HG02852 (cell line): ENCODE data around the gene PPP2R2B.
"Not testable (repeated sequence)": the region's sequence is repeated elsewhere in the genome, so short reads cannot be mapped to it uniquely, and the experiment has no call there.

ENCODE experiments used
- ATAC-seq: cut with Tn5 transposase; IDR thresholded peaks from one replicate; pipeline ENCODE4 v1.9.1; 2021; ENCODE audit warnings: mild to moderate bottlenecking, moderate library complexity; ENCODE audit not compliant: unreplicated experiment

The PPP2R2B gene

GRCh38 chr5:146622391-146622790 lies 256.2 kb downstream of the PPP2R2B start:
- no peak for ATAC-seq

- ATAC-seq: no peak
These were observed 257.9 kb downstream of the PPP2R2B start for GRCh38 chr5:146620669-146621051.

GRCh38 chr5:146620031-146620668 lies 258.4 kb downstream of the PPP2R2B start:
- ATAC-seq: no peak

GRCh38 chr5:146618434-146618833 lies 260.1 kb downstream of the PPP2R2B start:
- ATAC-seq: no peak

GRCh38 chr5:146609731-146610130 lies 268.8 kb downstream of the PPP2R2B start:
- not testable (repeated sequence) for ATAC-seq

- no peak for ATAC-seq
These were observed 270.8 kb downstream of the PPP2R2B start for GRCh38 chr5:146607659-146608332.

GRCh38 chr5:146606893-146607292 lies 271.7 kb downstream of the PPP2R2B start:
- ATAC-seq: no peak

GRCh38 chr5:146600376-146600775 lies 278.2 kb downstream of the PPP2R2B start:
- ATAC-seq: no peak

GRCh38 chr5:146599261-146599660 lies 279.3 kb downstream of the PPP2R2B start:
- no peak for ATAC-seq

GRCh38 chr5:146595088-146595487 lies 283.5 kb downstream of the PPP2R2B start:
- no peak for ATAC-seq

- no peak for ATAC-seq
These were observed 286.2 kb downstream of the PPP2R2B start for GRCh38 chr5:146592352-146592751.

- no peak for ATAC-seq
These were observed 289.6 kb downstream of the PPP2R2B start for GRCh38 chr5:146589028-146589345.

- no peak for ATAC-seq
These were observed 290.1 kb downstream of the PPP2R2B start for GRCh38 chr5:146588331-146589027.

GRCh38 chr5:146586752-146587151 lies 291.8 kb downstream of the PPP2R2B start:
- ATAC-seq: no peak

GRCh38 chr5:146584750-146585149 lies 293.8 kb downstream of the PPP2R2B start:
- no peak for ATAC-seq

- ATAC-seq: no peak
These were observed 296.4 kb downstream of the PPP2R2B start for GRCh38 chr5:146582051-146582596.

- no peak for ATAC-seq
These were observed 298.3 kb downstream of the PPP2R2B start for GRCh38 chr5:146580237-146580636.

- ATAC-seq: no peak
These were observed 303.8 kb downstream of the PPP2R2B start for GRCh38 chr5:146574713-146575112.

GRCh38 chr5:146568161-146568560 lies 310.4 kb downstream of the PPP2R2B start:
- no peak for ATAC-seq

- ATAC-seq: peak; percentile 98
These were observed 312.7 kb downstream of the PPP2R2B start for GRCh38 chr5:146565764-146566367.

- no peak for ATAC-seq
These were observed 314.4 kb downstream of the PPP2R2B start for GRCh38 chr5:146564007-146564762.
